Adrenal gland (tissue), 12 donors: ENCODE data around the gene TRPV2. TPM values are rescaled to one million over a fixed set of nuclear protein-coding genes. Genes with fewer than 3 reads are reported as not detected.

Source experiments
- DNase-seq, 7 donors: peaks; one replicate each; pipeline ENCODE4 v3.0.0-alpha.2; 2019 to 2020
- H3K27ac ChIP-seq, 5 donors: fragments of 200-600 bp; sonication (generic) in 4 of 5; 1 replicate in 3 of 5; 2 replicates in 2 of 5; pipeline versions ENCODE4 v1.5.1 to v1.8.0; 2016 to 2020; ENCODE audit warnings: mild to moderate bottlenecking in 1 of 5
- H3K27me3 ChIP-seq: fragments of 200-600 bp; 2 replicates; pipeline ENCODE4 v1.8.0; 2021
- H3K36me3 ChIP-seq, 2 donors: fragments of 200-600 bp; replicated peaks in 1 of 2; 1 replicate in 1 of 2; 2 replicates in 1 of 2; pipeline versions ENCODE4 v1.5.1 to v1.8.0; 2018 to 2022
- H3K4me1 ChIP-seq, 2 donors: fragments of 200-600 bp; replicated peaks in 1 of 2; 1 replicate in 1 of 2; 2 replicates in 1 of 2; pipeline versions ENCODE4 v1.5.1 to v1.8.0; 2018 to 2021
- H3K4me3 ChIP-seq, 4 donors: fragments of 200-600 bp; sonication (generic) in 3 of 4; one replicate each; pipeline ENCODE4 v1.5.1; 2016 to 2018
- H3K9me3 ChIP-seq, 3 donors: fragments of 200-600 bp; sonication (generic) in 1 of 3; replicated peaks in 1 of 3; 1 replicate in 2 of 3; 2 replicates in 1 of 3; pipeline versions ENCODE4 v1.5.1 to v1.8.0; 2016 to 2021
- POLR2A ChIP-seq, 2 donors: fragments of 450-650 bp; IDR thresholded peaks; one replicate each; pipeline ENCODE4 v1.6.1; 2017; ENCODE audit warnings: antibody characterized with exemption in 2 of 2, mild to moderate bottlenecking in 2 of 2, moderate library complexity in 1 of 2
- WGBS, 4 donors: extraction: QIAGEN DNeasy Blood & Tissue Kit in 2 of 4; methylation state at CpG; one replicate each; pipeline versions ENCODE4 v1.1.5 to v1.1.7; 2013 to 2017; 5-methylcytosine and 5-hydroxymethylcytosine counted together
- intact Hi-C, 2 donors: fragments of 100-400 bp; cut with DNase I; formaldehyde crosslinking; loops; one replicate each; pipeline versions ENCODE4 v1.14.1 to v1.15.0; 2022 to 2023
- polyA plus RNA-seq, 3 donors: library from polyadenylated mRNA; stranded (reverse); fragments of 200-250 nt in 2 of 3; fragments of 350-450 nt in 1 of 3; fragmentation: Illumina TruSeq in 1 of 3; extraction: RNeasy Lipid Tissue Mini Kit (QIAGEN cat#74804) in 1 of 3; gene quantifications; one replicate each; pipeline ENCODE4 v1.2.3, GENCODE V29; 2013 to 2014
- total RNA-seq, 9 donors: library from RNA; depleted of rRNA in 4 of 9; stranded (reverse); fragments of >200 nt in 4 of 9; fragments of 120-200 nt in 1 of 9; fragmentation: NEBNext Ultra II Directional in 1 of 9; extraction: Animal tissue kit (Norgen Biotek cat#: 25700) in 1 of 9; gene quantifications; one replicate each; pipeline versions ENCODE4 v1.1.0 to v1.2.4, GENCODE V29; 2013 to 2023
- TF ChIP-seq, protein P1 (sequence below), 6 experiments: fragments of 450-650 bp in 4 of 6; fragments of 200-600 bp in 2 of 6; sonication (generic) in 1 of 6; IDR thresholded peaks; 1 replicate in 5 of 6; 2 replicates in 1 of 6; pipeline versions ENCODE4 v1.5.1 to v1.8.0; 2016 to 2021; ENCODE audit warnings: antibody characterized with exemption in 6 of 6, mild to moderate bottlenecking in 2 of 6, moderate library complexity in 1 of 6
- donor health status: healthy with polysubstance abuse.
- donor health status: Bipolar disorder and iron deficiency.
- donor health status: DM: yes; HTN: yes; CAD: no.
- donor health status: DM: no; HTN: no; CAD: no.
- donor health status: DM: no; HTN: no; CAD: no.
- donor health status: DM: yes; HTN: yes; CAD: no.

TRPV2 gene
- total and polyA plus RNA-seq, 12 donors: 23.3 to 110 (median 50.6) TPM

DNA sequence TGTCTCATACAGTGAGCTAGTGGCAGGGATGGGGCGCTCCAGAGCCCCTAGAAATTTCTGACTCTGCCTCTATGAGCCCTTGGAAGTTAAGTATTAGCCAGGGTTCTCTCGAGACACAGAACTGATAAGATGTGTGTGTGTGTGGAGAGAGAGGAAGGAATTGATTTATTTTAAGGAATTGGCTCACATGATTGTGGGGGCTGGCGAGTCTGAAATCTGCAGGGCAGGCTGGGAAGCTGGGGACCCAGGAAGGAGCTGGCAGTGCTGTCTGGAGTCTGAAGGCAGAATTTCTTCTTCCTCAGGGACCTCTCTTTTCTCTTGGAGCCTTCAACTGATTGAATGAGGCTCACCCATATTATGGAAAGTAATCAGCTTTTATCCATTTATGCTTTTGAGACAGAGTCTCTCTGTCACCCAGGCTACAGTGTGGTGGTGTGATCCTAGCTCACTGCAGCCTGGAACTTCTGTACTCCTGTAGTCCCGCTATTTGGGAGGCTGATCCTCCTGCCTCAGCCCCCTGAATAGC lies 59.9 kb downstream of the TRPV2 start:
- TF ChIP-seq, protein P1, sequence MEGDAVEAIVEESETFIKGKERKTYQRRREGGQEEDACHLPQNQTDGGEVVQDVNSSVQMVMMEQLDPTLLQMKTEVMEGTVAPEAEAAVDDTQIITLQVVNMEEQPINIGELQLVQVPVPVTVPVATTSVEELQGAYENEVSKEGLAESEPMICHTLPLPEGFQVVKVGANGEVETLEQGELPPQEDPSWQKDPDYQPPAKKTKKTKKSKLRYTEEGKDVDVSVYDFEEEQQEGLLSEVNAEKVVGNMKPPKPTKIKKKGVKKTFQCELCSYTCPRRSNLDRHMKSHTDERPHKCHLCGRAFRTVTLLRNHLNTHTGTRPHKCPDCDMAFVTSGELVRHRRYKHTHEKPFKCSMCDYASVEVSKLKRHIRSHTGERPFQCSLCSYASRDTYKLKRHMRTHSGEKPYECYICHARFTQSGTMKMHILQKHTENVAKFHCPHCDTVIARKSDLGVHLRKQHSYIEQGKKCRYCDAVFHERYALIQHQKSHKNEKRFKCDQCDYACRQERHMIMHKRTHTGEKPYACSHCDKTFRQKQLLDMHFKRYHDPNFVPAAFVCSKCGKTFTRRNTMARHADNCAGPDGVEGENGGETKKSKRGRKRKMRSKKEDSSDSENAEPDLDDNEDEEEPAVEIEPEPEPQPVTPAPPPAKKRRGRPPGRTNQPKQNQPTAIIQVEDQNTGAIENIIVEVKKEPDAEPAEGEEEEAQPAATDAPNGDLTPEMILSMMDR (IDR thresholded peaks at IDR 0.05): no peak
- TF ChIP-seq POLR2A (IDR thresholded peaks at IDR 0.05): no peak
- Histone ChIP-seq H3K4me3 (no peak overlapping the region), H3K27ac (peak overlapping the region in 1 of 5 donors; percentile 4), H3K27me3 (no peaks in the 10 kb centered on the region), H3K4me1 (peaks cover 15 to 72% of the 10 kb centered on the region in 2 donors), H3K9me3 (no peaks in the 10 kb centered on the region), H3K36me3 (no peaks in the 10 kb centered on the region)
- intact Hi-C loops: no loop called here
- 65 to 73% (median 71%) methylated on average over 4 of the region's 4 CpGs for WGBS, 4 donors
- DNase-seq: no peak

GRCh38 chr17:16477255-16477654 lies 61.9 kb downstream of the TRPV2 start:
- DNase-seq: peak; percentile 63 to 89 (median 87)
- H3K27me3 ChIP-seq: no peaks in the 10 kb centered on the region
- H3K4me3 ChIP-seq: no peak overlapping the region
- no peaks in the 10 kb centered on the region for H3K9me3 ChIP-seq
- intact Hi-C loops: no loop called here
- peaks cover 15 to 62% of the 10 kb centered on the region in 2 donors for H3K4me1 ChIP-seq
- WGBS, 4 donors: 0 to 29% (median 16%) methylated on average over 1 to 5 of the region's 5 CpGs
- peak overlapping the region; percentile 46 to 93 (median 85) for H3K27ac ChIP-seq
- TF ChIP-seq, protein P1 (IDR thresholded peaks at IDR 0.05): no peak
- TF ChIP-seq POLR2A (IDR thresholded peaks at IDR 0.05): peak in 1 of 2 donors; percentile 43
- H3K36me3 ChIP-seq: no peaks in the 10 kb centered on the region

DNA sequence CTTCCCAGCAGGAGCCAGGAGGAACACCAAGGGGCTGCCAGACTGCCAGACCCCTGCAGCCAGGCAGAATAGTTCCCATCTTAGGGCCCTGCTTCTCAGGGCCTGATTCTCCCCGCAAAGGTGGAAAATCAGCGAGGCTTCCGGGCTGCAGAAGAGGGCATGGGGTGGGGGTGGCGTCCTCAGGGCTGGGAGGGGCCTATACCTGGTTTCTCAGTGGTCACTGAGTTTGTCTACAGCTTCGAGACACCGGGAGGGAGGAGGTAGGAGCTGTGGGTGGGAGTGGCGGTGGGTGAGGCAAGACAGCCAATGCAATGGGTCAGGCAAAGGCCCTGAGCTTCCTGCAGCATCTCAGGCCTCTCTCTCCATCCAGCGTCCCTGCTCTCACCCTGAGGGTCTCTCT lies 62.3 kb downstream of the TRPV2 start:
- intact Hi-C loops: no loop called here
- Histone ChIP-seq H3K9me3 (no peaks in the 10 kb centered on the region), H3K4me1 (peaks cover 18 to 65% of the 10 kb centered on the region in 2 donors), H3K27ac (peak overlapping the region; percentile 46 to 93 (median 85)), H3K27me3 (no peaks in the 10 kb centered on the region), H3K4me3 (no peak overlapping the region), H3K36me3 (no peaks in the 10 kb centered on the region)
- TF ChIP-seq, protein P1 (IDR thresholded peaks at IDR 0.05): no peak
- TF ChIP-seq POLR2A (IDR thresholded peaks at IDR 0.05): no peak
- WGBS, 4 donors: 50 to 100% (median 64%) methylated on average over 1 to 8 of the region's 8 CpGs
- DNase-seq: no peak

- TF ChIP-seq, protein P1 (IDR thresholded peaks at IDR 0.05): no peak
- no peak for TF ChIP-seq POLR2A (IDR thresholded peaks at IDR 0.05)
- no peak overlapping the region for H3K4me3 ChIP-seq
- H3K4me1 ChIP-seq: peaks cover 28 to 65% of the 10 kb centered on the region in 2 donors
- H3K27me3 ChIP-seq: no peaks in the 10 kb centered on the region
- peak overlapping the region in 3 of 5 donors; percentile 17 to 85 (median 66) for H3K27ac ChIP-seq
- H3K36me3 ChIP-seq: no peaks in the 10 kb centered on the region
- intact Hi-C loops: no loop called here
- 56 to 79% (median 69%) methylated on average over 6 of the region's 6 CpGs for WGBS, 4 donors
- peak in 1 of 7 donors; percentile 51 for DNase-seq
- no peaks in the 10 kb centered on the region for H3K9me3 ChIP-seq
Measured at GRCh38 chr17:16478649-16479048, 63.3 kb downstream of the TRPV2 start.
